Activated CD8-positive, alpha-beta memory T cell treated with anti-CD3 and anti-CD28 coated beads, Interleukin-2, amount 50 U/mL, for 4 hours (primary cell): ENCODE measurements around the gene KCNJ15.
A peak's percentile ranks its signal among the peaks of the same experiment; 100 is the strongest.

Experiments
- DNase-seq: peaks from one replicate; pipeline ENCODE4 v3.0.0-alpha.2; 2020

The KCNJ15 gene

DNA sequence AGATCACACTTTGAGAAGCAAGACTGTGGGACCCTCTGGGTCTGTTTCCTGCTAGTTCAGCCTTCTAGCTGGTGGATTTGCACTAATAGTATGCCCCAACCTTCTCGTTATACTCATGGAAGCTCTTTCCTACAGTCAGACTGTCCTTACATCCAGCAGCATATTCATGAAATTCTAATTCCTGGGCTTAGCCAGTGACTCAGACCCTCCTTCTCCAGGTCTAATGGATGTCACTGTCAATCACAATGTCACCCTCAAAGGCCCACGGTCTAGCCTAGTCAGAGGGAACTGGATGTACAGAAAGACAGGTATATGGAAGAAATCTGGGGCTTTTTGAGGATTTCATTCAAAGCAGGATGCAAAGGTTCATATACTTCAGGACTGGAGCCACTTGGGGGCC lies 72.4 kb downstream of the KCNJ15 start:
- no peak for DNase-seq

DNA sequence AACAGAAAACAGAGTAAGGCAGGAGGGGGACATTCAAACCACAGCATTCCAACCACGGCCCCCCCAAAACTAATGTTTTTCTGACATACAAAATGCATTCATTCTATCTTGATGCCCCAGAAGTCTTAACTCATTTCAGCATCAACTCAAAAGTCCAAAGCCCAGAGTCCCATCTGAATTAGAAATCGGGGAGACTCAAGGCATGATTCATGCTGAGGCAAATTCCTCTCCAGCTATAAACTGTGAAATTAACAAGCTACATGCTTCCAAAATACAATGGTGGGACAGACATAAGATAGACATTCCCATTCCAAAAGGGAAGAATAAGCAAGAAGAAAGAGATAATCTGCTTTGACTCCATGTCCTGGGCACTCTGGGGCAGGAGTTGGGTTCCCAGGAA lies 73.9 kb downstream of the KCNJ15 start:
- no peak for DNase-seq

GRCh38 chr21:38333301-38334272 lies 76.8 kb downstream of the KCNJ15 start:
- DNase-seq: no peak

DNA sequence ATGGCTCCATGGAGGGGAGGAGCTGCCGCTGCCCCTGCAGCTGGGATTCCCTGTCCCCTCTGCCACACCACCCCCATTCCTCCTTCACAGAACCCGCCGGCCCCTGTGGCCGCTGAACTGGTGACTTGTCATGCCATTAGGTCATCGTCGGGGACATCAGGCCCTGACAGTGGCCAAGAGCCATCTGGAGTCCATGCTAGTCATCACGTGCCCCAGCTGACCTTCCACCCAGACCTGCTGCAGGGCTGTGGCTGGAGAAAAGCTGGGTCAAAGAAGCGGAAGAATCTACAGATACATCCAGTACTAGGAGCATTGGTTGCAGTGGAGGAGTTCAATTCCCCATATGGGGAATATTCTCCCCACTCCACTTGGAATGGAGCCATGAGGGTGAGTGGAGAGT lies 78.1 kb downstream of the KCNJ15 start:
- no peak for DNase-seq

GRCh38 chr21:38337793-38338192 lies 81.0 kb downstream of the KCNJ15 start:
- no peak for DNase-seq

- no peak for DNase-seq
These were observed 83.3 kb downstream of the KCNJ15 start for GRCh38 chr21:38340131-38340530.

DNA sequence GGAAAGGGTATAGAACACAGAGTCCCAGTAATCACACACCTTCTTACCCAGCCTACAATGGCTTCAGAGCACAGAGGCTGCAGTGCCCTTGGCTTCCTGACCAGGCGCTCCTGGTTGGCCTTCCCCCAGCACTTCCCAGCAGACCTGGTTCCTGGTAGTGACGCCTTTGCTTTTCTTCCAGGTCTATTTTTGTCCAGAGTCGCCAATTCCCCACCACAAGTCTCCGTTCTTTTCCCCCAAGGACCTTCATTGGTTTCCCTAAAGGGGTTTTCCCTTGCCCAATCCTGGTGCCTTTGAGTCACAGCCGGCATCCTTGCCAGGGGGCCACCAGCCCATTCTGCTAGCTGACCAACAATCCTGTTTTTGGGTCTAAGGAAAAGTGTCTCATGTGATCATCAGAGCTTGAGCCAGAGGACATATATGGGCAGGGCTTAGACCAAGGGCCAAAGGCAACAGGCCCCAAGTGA lies 84.8 kb downstream of the KCNJ15 start:
- DNase-seq: no peak

GRCh38 chr21:38342739-38343138 lies 85.9 kb downstream of the KCNJ15 start:
- DNase-seq: no peak

GRCh38 chr21:38343691-38344090 lies 86.9 kb downstream of the KCNJ15 start:
- no peak for DNase-seq

DNA sequence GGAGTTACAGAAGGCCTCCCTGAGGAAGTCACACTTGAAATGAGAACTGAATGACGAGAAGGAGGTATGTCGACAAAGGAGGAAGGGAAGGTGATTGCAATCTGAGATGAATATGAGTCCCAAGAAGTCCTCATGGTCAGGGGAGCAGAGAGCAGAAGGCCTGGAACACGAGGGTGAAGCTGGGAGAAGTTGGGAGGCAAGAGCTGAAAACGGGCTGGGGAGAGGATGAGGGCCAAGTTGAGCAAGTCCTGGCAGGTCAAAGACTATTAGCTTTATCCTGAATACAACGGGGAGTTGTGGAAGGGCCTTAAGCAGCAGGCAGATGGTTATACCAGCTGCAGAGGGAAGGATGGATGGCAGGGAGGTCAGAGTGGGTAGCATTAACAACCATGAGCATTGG lies 89.5 kb downstream of the KCNJ15 start:
- no peak for DNase-seq

DNA sequence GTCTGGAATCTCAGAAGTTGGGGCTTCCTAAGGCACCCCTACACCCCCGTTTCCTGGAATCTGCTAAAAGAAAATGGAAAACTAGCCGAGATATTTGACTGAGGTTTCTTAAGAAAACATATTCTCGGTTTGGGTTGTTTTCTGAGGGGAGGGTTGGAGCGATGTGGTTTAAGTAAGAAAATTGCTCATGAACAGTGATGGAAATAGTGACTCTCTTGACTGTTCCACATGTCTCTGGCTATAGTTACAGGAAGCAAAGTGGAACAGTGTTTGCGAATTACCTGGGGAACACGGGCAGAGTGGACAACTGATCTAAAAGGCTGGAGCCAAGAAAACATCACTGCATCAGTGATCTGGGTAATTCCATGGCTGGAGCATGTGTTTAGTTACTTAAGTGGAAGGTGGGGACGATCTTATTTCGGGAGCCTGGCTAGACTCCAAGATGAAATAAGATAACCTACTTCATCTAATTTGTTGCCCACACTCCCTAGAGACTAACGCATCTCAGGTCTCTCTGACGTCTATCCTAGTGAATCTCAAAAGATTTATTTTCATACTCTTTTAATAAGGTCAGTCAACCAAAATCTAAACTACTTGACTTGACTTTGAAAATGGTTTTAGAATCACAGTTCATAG lies 92.4 kb downstream of the KCNJ15 start:
- no peak for DNase-seq

DNA sequence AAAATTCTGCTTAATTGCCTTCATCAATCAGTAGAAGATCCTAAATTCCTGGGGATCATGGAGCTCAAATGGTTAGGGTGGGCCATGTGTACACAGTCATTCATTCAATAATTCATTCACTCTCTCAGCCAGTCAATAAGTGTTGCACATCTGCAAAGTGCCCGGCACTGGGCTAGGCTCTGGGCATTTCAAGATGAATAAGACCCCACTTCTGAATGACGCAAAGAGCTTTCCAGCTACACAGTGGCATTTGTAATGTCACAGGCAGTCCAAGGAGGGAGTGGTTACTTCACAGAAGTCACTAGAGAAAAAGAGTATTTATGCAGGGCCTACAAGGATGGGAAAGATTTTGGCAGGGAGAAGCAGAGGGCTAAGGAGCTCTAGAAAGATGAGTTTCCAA lies 93.2 kb downstream of the KCNJ15 start:
- no peak for DNase-seq

- DNase-seq: no peak
These were observed 93.9 kb downstream of the KCNJ15 start for GRCh38 chr21:38350684-38351083.

GRCh38 chr21:38351176-38351959 lies 94.6 kb downstream of the KCNJ15 start:
- no peak for DNase-seq

DNA sequence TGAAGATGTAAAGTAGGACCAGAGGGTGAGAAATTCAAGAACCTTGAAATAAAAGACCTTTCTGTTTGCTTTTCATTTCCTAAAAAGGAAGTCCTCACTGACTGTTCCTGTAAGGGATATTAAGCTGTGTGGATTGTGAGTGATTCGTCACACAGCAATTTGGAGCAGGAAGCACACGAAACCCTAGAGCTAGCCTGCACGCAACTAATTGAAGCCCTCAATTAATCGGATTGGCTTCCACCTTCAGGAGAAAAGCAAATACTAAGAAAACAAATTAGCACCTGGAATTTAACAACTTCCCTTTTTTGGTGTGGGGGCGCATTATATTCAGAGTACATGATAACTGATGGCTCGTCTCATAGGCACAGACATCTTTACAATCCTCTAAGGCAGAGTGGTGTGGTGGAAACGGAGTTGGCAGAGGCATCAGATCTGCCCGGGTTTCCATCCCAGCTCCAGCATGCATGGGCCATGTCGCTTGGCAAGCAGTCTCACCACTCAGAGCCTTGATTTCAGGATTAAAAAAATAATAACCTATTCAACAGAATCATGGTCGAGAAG lies 95.2 kb downstream of the KCNJ15 start:
- DNase-seq: no peak

GRCh38 chr21:38352536-38353219 lies 95.9 kb downstream of the KCNJ15 start:
- DNase-seq: no peak

DNA sequence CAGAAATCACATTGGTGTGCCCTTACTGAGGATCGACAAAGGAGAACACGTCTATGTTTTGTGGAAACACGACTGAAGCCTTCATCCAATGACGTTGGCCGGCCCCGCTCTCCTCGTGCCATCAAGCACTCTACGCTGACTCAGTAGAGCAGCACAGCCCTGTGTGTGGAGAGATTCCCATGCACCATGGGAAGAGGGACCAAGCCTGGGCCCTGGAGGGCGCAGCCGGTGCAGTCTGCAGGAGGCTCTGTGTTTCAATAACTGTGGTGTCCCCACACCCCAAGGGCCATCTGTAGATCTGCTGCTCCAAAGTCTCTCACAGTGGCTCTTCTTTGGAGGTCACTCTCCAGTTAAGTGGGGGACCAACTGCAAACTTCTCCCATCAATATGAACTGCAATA lies 97.4 kb downstream of the KCNJ15 start:
- no peak for DNase-seq

- DNase-seq: no peak
These were observed 98.0 kb downstream of the KCNJ15 start for GRCh38 chr21:38354746-38355145.

DNA sequence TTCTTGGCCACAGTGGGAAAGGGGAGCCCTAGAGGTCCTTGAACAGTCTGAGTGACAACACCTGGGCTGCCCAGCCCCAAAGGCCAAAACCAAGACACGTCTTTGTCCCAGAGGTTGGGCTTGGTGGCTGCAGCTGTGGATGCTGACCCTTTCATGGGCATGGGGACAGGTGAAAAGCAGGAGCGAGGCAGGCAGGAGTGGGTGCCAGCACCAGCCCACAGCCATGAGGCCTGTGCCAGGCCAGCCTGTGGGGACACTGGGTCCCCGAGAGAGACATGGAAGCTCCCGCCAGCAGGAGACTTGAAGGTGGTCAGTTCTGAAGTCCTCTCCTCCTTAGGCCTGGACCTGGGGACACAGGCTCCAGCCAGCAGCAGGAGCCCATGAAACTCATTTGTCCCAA lies 98.6 kb downstream of the KCNJ15 start:
- DNase-seq: no peak

DNA sequence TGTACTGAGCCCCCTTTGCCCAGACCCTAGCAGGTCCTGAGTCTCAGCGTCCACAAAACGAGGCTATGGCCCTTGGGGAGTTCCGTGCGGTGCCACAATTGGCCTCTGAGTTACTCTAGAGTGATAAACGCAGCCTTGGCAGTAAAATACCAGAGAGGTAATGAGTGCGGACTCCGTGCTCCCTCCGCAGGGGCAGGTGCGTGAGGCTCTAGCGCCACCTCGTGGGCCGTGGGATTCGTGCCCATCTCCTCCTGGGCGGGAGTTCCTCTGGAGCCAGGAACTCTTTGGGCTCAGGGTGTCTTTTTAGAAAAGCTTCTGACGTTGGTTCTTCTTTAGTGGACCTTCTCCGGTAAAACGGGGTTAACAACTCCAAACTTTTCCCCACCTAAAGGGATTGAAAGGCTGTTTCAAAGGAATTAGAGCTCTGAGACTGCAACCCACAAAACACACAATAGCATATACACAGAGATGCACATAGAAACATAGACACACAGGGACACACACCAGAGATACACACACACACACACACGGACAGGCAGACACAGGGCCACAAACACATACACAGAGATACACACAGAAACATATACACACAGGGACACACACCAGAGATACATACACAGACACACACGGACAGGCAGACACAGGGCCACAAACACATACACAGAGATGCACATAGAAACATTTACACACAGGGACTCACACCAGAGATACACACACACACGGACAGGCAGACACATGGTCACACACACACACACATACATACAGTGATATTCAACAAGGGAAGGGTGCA lies 99.4 kb downstream of the KCNJ15 start:
- DNase-seq: peak; percentile 67
